Hepatocyte (in vitro differentiated cells): ENCODE data around the gene ZBTB26. TPM values are rescaled to one million over a fixed set of nuclear protein-coding genes. Genes with fewer than 3 reads are reported as not detected.
A peak's percentile ranks its signal among the peaks of the same experiment; 100 is the strongest.

ENCODE experiments used
- DNase-seq: peaks from one replicate; pipeline ENCODE4 v3.0.0-alpha.2; 2016; ENCODE audit warnings: low spot score
- H2AFZ ChIP-seq: fragments of 200-600 bp; sonication (generic); 2 replicates; pipeline ENCODE4 v1.6.0; 2016; ENCODE audit warnings: antibody characterized with exemption, mild to moderate bottlenecking
- H3K27ac ChIP-seq: fragments of 200-600 bp; sonication (generic); 2 replicates; pipeline ENCODE4 v1.5.1; 2016; ENCODE audit warnings: mild to moderate bottlenecking
- H3K27me3 ChIP-seq: fragments of 200-600 bp; sonication (generic); 2 replicates; pipeline ENCODE4 v1.6.1; 2016
- H3K36me3 ChIP-seq: fragments of 200-600 bp; sonication (generic); replicated peaks from 2 replicates; pipeline ENCODE4 v1.5.1; 2016; ENCODE audit warnings: low read depth; ENCODE audit not compliant: insufficient read depth
- H3K4me1 ChIP-seq: fragments of 200-600 bp; sonication (generic); 2 replicates; pipeline ENCODE4 v1.5.1; 2016; ENCODE audit warnings: mild to moderate bottlenecking, moderate library complexity; ENCODE audit not compliant: insufficient read depth
- H3K4me2 ChIP-seq: fragments of 200-600 bp; sonication (generic); 2 replicates; pipeline ENCODE4 v1.6.0; 2016
- H3K4me3 ChIP-seq: fragments of 200-600 bp; sonication (generic); 2 replicates; pipeline ENCODE4 v1.5.1; 2016; ENCODE audit warnings: mild to moderate bottlenecking
- H3K79me2 ChIP-seq: fragments of 200-600 bp; sonication (generic); 2 replicates; pipeline ENCODE4 v1.6.0; 2017; ENCODE audit warnings: mild to moderate bottlenecking
- H3K9me2 ChIP-seq: fragments of 200-600 bp; sonication (generic); replicated peaks from 2 replicates; pipeline ENCODE4 v1.6.0; 2017; ENCODE audit warnings: mild to moderate bottlenecking; ENCODE audit not compliant: insufficient read depth
- H3K9me3 ChIP-seq: fragments of 200-600 bp; sonication (generic); 2 replicates; pipeline ENCODE4 v1.5.1; 2016; ENCODE audit warnings: low read depth, mild to moderate bottlenecking
- H4K20me1 ChIP-seq: fragments of 200-600 bp; sonication (generic); 2 replicates; pipeline ENCODE4 v1.6.0; 2016; ENCODE audit warnings: mild to moderate bottlenecking; ENCODE audit not compliant: insufficient read depth, poor library complexity, severe bottlenecking
- EZH2 ChIP-seq: fragments of 200-600 bp; sonication (generic); IDR thresholded peaks from 2 replicates; pipeline ENCODE4 v1.6.1; 2016; ENCODE audit warnings: antibody characterized with exemption, mild to moderate bottlenecking, borderline replicate concordance
- EZH2phosphoT487 ChIP-seq: fragments of 200-600 bp; sonication (generic); IDR thresholded peaks from one replicate; pipeline ENCODE4 v1.6.1; 2018; ENCODE audit warnings: antibody characterized with exemption, mild to moderate bottlenecking, low read depth, moderate library complexity; ENCODE audit not compliant: unreplicated experiment, severe bottlenecking
- WGBS: methylation state at CpG from one replicate; pipeline ENCODE4 v1.1.6; 2016; ENCODE audit warnings: low lambda C conversion rate; ENCODE audit errors: missing lambda C conversion rate; 5-methylcytosine and 5-hydroxymethylcytosine counted together
- polyA plus RNA-seq: library from polyadenylated mRNA; unstranded; fragments of >200 nt; fragmentation: Nextera tagmentation; extraction: Ambion mirVana; gene quantifications from 2 replicates; pipeline ENCODE4 v1.2.1, GENCODE V29; 2016
- total RNA-seq: library from RNA; depleted of rRNA; stranded (reverse); fragments of >200 nt; gene quantifications from 2 replicates; pipeline ENCODE4 v1.2.3, GENCODE V29; 2014
- TF ChIP-seq, protein P1 (sequence below): fragments of 200-600 bp; sonication (generic); IDR thresholded peaks from 2 replicates; pipeline ENCODE4 v1.5.1; 2016; ENCODE audit warnings: antibody characterized with exemption, mild to moderate bottlenecking; ENCODE audit not compliant: poor library complexity

The ZBTB26 gene
- total and polyA plus RNA-seq, 2 experiments from 2014 or later, result 2.9 to 7.7 TPM

DNA sequence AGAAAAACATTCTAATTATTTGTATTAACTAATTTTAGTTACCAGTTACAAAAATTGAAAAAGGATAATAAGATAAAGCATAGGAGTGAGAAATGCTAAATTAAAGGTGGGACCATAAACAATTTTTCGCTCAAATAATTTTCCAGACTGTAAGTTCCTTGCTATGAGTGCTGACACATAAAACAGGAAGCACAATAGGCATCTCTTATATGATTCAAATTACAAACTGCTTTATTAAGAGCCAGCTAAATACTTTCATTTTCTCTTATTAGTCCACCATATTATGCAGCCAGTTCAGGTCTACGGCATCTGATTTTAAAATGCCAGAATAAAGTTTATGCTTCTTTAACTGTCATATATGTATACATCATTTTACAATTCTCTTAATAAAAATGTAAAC lies 30.5 kb downstream of the ZBTB26 start:
- Histone ChIP-seq H3K79me2 (peaks cover 88% of the 10 kb centered on the region), H3K27me3 (no peaks in the 10 kb centered on the region), H3K9me2 (no peaks in the 10 kb centered on the region), H3K4me1 (peaks cover 11% of the 10 kb centered on the region), H3K27ac (no peak overlapping the region), H3K36me3 (no peaks in the 10 kb centered on the region), H2AFZ (no peak overlapping the region), H3K4me2 (peak overlapping the region; percentile 23), H4K20me1 (peaks cover 41% of the 10 kb centered on the region), H3K4me3 (no peak overlapping the region), H3K9me3 (no peaks in the 10 kb centered on the region)
- TF ChIP-seq EZH2, result no peak
- TF ChIP-seq, protein P1, sequence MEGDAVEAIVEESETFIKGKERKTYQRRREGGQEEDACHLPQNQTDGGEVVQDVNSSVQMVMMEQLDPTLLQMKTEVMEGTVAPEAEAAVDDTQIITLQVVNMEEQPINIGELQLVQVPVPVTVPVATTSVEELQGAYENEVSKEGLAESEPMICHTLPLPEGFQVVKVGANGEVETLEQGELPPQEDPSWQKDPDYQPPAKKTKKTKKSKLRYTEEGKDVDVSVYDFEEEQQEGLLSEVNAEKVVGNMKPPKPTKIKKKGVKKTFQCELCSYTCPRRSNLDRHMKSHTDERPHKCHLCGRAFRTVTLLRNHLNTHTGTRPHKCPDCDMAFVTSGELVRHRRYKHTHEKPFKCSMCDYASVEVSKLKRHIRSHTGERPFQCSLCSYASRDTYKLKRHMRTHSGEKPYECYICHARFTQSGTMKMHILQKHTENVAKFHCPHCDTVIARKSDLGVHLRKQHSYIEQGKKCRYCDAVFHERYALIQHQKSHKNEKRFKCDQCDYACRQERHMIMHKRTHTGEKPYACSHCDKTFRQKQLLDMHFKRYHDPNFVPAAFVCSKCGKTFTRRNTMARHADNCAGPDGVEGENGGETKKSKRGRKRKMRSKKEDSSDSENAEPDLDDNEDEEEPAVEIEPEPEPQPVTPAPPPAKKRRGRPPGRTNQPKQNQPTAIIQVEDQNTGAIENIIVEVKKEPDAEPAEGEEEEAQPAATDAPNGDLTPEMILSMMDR, result no peak
- no peak for TF ChIP-seq EZH2phosphoT487
- DNase-seq, result no peak
- WGBS, result 88% methylated on average over 2 of the region's 2 CpGs

DNA sequence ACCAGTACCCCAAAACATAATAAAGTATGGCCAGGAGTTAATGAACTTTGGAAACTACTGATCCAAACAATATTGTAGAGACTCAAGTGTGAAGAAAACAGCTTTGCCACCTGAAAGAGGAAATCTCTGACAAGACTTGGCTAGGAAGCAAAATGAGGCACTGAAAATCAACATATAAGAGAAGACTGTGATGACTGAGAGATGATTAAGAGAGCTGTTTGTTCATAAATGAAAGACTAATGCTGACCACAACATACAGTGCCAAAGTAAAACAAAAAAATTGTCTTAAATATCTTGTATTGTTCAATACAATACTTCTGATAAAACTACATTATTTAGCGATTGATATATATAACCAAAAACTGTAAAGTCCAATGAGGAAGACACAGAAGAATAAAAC lies 33.3 kb downstream of the ZBTB26 start:
- Histone ChIP-seq H3K4me3 (no peak overlapping the region), H3K9me3 (no peaks in the 10 kb centered on the region), H3K27ac (no peak overlapping the region), H3K27me3 (no peaks in the 10 kb centered on the region), H3K4me1 (peaks cover 3% of the 10 kb centered on the region), H3K36me3 (no peaks in the 10 kb centered on the region), H3K9me2 (no peaks in the 10 kb centered on the region), H4K20me1 (peaks cover 49% of the 10 kb centered on the region), H2AFZ (no peak overlapping the region), H3K79me2 (peaks cover 97% of the 10 kb centered on the region), H3K4me2 (no peak overlapping the region)
- no peak for DNase-seq
- 97% methylated on average over 1 of the region's 1 CpG for WGBS
- TF ChIP-seq, protein P1, result no peak
- TF ChIP-seq EZH2phosphoT487 (no peak), EZH2 (no peak)

DNA sequence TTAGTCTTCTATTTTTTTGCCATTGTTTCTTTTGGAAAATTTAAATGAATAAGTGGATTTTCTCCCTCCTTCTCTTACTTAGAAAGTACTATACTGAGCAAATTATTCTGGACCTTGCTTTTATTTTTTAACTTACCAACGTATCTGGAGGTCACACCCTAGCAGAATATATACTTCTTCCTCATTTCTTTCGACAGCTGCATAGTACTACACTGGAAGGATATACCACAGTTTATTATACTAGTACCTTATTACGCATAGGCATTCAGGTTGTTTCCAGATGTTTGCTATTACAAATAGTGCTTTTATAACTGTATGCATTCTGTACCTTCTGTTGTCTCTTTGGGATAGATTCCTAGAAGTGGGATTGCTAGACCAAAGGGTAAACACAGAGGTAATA lies 42.8 kb downstream of the ZBTB26 start:
- Histone ChIP-seq H3K4me3 (no peak overlapping the region), H3K4me1 (no peaks in the 10 kb centered on the region), H3K9me2 (no peaks in the 10 kb centered on the region), H3K9me3 (no peaks in the 10 kb centered on the region), H3K79me2 (peaks cover 21% of the 10 kb centered on the region), H3K27me3 (no peaks in the 10 kb centered on the region), H3K27ac (no peak overlapping the region), H4K20me1 (peaks cover 10% of the 10 kb centered on the region), H3K4me2 (no peak overlapping the region), H3K36me3 (no peaks in the 10 kb centered on the region), H2AFZ (no peak overlapping the region)
- no peak for TF ChIP-seq EZH2
- TF ChIP-seq EZH2phosphoT487, result no peak
- TF ChIP-seq, protein P1, result no peak
- 64% methylated on average over 3 of the region's 3 CpGs for WGBS
- DNase-seq, result no peak

DNA sequence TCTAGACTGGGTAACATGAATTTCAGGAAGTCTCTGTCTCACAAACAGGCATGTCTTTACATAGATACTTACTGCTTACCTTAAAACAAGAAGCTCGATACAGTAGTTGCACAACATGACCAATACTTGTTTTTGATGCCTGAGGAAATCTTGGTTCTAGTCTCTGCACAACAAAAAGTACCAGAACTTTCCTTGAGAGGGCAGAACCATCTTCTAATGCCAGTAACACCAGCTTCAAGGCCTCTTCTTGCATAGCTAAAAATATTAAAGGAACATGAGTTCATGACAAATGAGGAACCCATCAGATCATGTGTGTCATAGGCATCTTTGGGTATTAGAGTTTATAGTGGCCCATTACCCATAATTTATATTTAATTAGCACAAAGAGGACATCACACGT lies 48.2 kb downstream of the ZBTB26 start:
- Histone ChIP-seq H3K9me3 (no peaks in the 10 kb centered on the region), H4K20me1 (no peaks in the 10 kb centered on the region), H3K27ac (no peak overlapping the region), H3K27me3 (no peaks in the 10 kb centered on the region), H3K4me3 (no peak overlapping the region), H3K79me2 (peaks cover 2% of the 10 kb centered on the region), H3K4me2 (no peak overlapping the region), H3K9me2 (no peaks in the 10 kb centered on the region), H3K4me1 (no peaks in the 10 kb centered on the region), H2AFZ (no peak overlapping the region), H3K36me3 (peaks cover 10% of the 10 kb centered on the region)
- TF ChIP-seq EZH2, result no peak
- TF ChIP-seq, protein P1, result no peak
- TF ChIP-seq EZH2phosphoT487, result no peak
- DNase-seq, result no peak
- WGBS, result 96% methylated on average over 2 of the region's 2 CpGs
